HepG2 (cell line): ENCODE results near the gene PEAK1. TPM values are rescaled to one million over a fixed set of nuclear protein-coding genes. Genes with fewer than 3 reads are reported as not detected.

Source experiments
- ATAC-seq: fragments of 200-7000 bp; cut with Tn5 transposase; 3 replicates; pipeline ENCODE4 v1.9.1; 2020; ENCODE audit warnings: mild to moderate bottlenecking, moderate library complexity
- BruUV-seq: library from RNA; stranded (reverse); fragments of 400-500 nt; replicated peaks from 2 replicates; lab custom pipeline; 2021; lab: Mats Ljungman, UMichigan
- CTCF ChIA-PET: fragments of 300-600 bp; formaldehyde crosslinking; extraction: SDS; loops from one replicate; lab custom pipeline; 2021; ENCODE audit warnings: low total read pairs, inconsistent platforms, low intra/inter-chr PET ratio; lab: Yijun Ruan, JAX
- POLR2A ChIA-PET: fragments of 350-600 bp; sonication (Branson Sonifier 250); formaldehyde crosslinking; loops from one replicate; lab custom pipeline; 2020; ENCODE audit warnings: antibody characterized with exemption, inconsistent platforms; lab: Yijun Ruan, JAX
- DNase-seq: peaks from one replicate; pipeline ENCODE4 v3.0.0-alpha.2; 2015; ENCODE audit warnings: low spot score
- FAIRE-seq: peaks from 3 replicates; lab custom pipeline; 2011; peaks lifted over from hg19 to GRCh38; lab: Jason Lieb, UNC
- H2AFZ ChIP-seq: one replicate; pipeline ENCODE4 v1.6.1; 2011; ENCODE audit warnings: low read length, inconsistent platforms
- H3K27ac ChIP-seq: fragments of 300-600 bp; 3 replicates; pipeline ENCODE4 v1.8.0; 2011; ENCODE audit warnings: mixed run types, mild to moderate bottlenecking, mixed read lengths, low read length, inconsistent platforms; ENCODE audit not compliant: insufficient read depth; ENCODE audit errors: extremely low read length
- H3K27me3 ChIP-seq, 2 experiments: fragments of 200-600 bp in 1 of 2; 2 replicates in 1 of 2; 3 replicates in 1 of 2; pipeline versions ENCODE4 v1.6.0 to v1.8.0; 2011; ENCODE audit warnings: low read length in 2 of 2, mild to moderate bottlenecking in 2 of 2, moderate library complexity in 2 of 2, inconsistent platforms in 1 of 2; ENCODE audit not compliant: insufficient read depth in 2 of 2, control insufficient read depth in 1 of 2
- H3K36me3 ChIP-seq, 2 experiments: fragments of 200-600 bp in 1 of 2; replicated peaks in 1 of 2; 2 replicates in 1 of 2; 3 replicates in 1 of 2; pipeline versions ENCODE4 v1.5.1 to v1.8.0; 2011; ENCODE audit warnings: low read length in 2 of 2, inconsistent platforms in 1 of 2; ENCODE audit not compliant: insufficient read depth in 2 of 2, control insufficient read depth in 1 of 2
- H3K4me1 ChIP-seq: 2 replicates; pipeline ENCODE4 v1.5.1; 2012; ENCODE audit warnings: low read length, inconsistent platforms; ENCODE audit not compliant: insufficient read depth
- H3K4me2 ChIP-seq: 2 replicates; pipeline ENCODE4 v1.6.0; 2011; ENCODE audit warnings: low read depth, low read length, inconsistent platforms
- H3K4me3 ChIP-seq, 3 experiments: fragments of 200-600 bp in 1 of 3; sonication (generic), shearing (Covaris generic) in 1 of 3; replicated peaks in 1 of 3; 2 replicates each; pipeline ENCODE4 v1.5.1; 2011 to 2016; ENCODE audit warnings: low read length in 3 of 3, inconsistent platforms in 2 of 3, low read depth in 2 of 3, mild to moderate bottlenecking in 2 of 3, control low read depth in 1 of 3, mixed read lengths in 1 of 3; ENCODE audit not compliant: insufficient read depth in 1 of 3
- H3K79me2 ChIP-seq: one replicate; pipeline ENCODE4 v1.6.1; 2011; ENCODE audit warnings: low read length, inconsistent platforms; ENCODE audit not compliant: insufficient read depth
- H3K9ac ChIP-seq: 2 replicates; pipeline ENCODE4 v1.6.0; 2011; ENCODE audit warnings: mild to moderate bottlenecking, low read depth, low read length, inconsistent platforms; ENCODE audit not compliant: insufficient read depth
- H3K9me3 ChIP-seq: 2 replicates; pipeline ENCODE4 v1.5.1; 2012; ENCODE audit warnings: mild to moderate bottlenecking, low read length
- H4K20me1 ChIP-seq: 2 replicates; pipeline ENCODE4 v1.6.0; 2011; ENCODE audit warnings: inconsistent platforms, mild to moderate bottlenecking, low read length, moderate library complexity; ENCODE audit not compliant: insufficient read depth
- CEBPB ChIP-seq: IDR thresholded peaks from 2 replicates; pipeline ENCODE4 v1.6.1; 2011; ENCODE audit warnings: low read depth, low read length, improper control_type of control experiment, borderline replicate concordance
- CEBPG ChIP-seq: IDR thresholded peaks from 2 replicates; pipeline ENCODE4 v1.6.1; 2016
- IRF9 ChIP-seq: sonication (generic); formaldehyde crosslinking; IDR thresholded peaks from 2 replicates; pipeline ENCODE4 v1.8.0; 2022; ENCODE audit warnings: missing genetic modification reagents, mild to moderate bottlenecking, borderline replicate concordance
- PPARG ChIP-seq: conservative IDR thresholded peaks from 2 replicates; pipeline ENCODE4 v1.6.1; 2016; ENCODE audit warnings: missing biosample characterization, missing genetic modification reagents
- TFE3 ChIP-seq: IDR thresholded peaks from 2 replicates; pipeline ENCODE4 v1.6.1; 2016
- TMF1 ChIP-seq: sonication (generic); formaldehyde crosslinking; IDR thresholded peaks from 2 replicates; pipeline ENCODE4 v1.8.1; 2022; ENCODE audit warnings: low read depth, missing genetic modification reagents
- ZBTB38 ChIP-seq: sonication (generic); formaldehyde crosslinking; IDR thresholded peaks from 2 replicates; pipeline ENCODE4 v1.5.1; 2020; ENCODE audit warnings: mild to moderate bottlenecking, missing genetic modification reagents
- ZFX ChIP-seq: sonication (generic); formaldehyde crosslinking; IDR thresholded peaks from 2 replicates; pipeline ENCODE4 v1.4.0; 2020; ENCODE audit warnings: mild to moderate bottlenecking, low read depth, missing genetic modification reagents, moderate library complexity
- ZNF296 ChIP-seq: sonication (generic); formaldehyde crosslinking; conservative IDR thresholded peaks from 2 replicates; pipeline ENCODE4 v1.5.0; 2020; ENCODE audit warnings: mild to moderate bottlenecking, missing genetic modification reagents
- ZNF335 ChIP-seq: sonication (generic); formaldehyde crosslinking; IDR thresholded peaks from 2 replicates; pipeline ENCODE4 v1.4.0; 2020; ENCODE audit warnings: missing genetic modification reagents
- ZNF609 ChIP-seq: sonication (generic); formaldehyde crosslinking; IDR thresholded peaks from 2 replicates; pipeline ENCODE4 v1.4.0; 2020; ENCODE audit warnings: mild to moderate bottlenecking, missing genetic modification reagents, borderline replicate concordance
- ZNF841 ChIP-seq: sonication (generic); formaldehyde crosslinking; IDR thresholded peaks from 2 replicates; pipeline ENCODE4 v1.8.1; 2023; ENCODE audit warnings: missing genetic modification reagents, borderline replicate concordance
- WGBS: methylation state at CpG from one replicate; pipeline ENCODE4 v1.1.6; 2017; ENCODE audit warnings: low lambda C conversion rate; 5-methylcytosine and 5-hydroxymethylcytosine counted together
- in situ Hi-C: cut with HindIII; loops from 2 replicates; pipeline ENCODE4 v1.10.0; 2017; ENCODE audit warnings: low pct_unique_long_range_greater_than_20kb; ENCODE audit not compliant: extremely low pct_ligation_motif_present
- intact Hi-C: fragments of 100-400 bp; cut with micrococcal nuclease; formaldehyde crosslinking; loops from one replicate; pipeline ENCODE4 v1.10.0; 2022; ENCODE audit not compliant: unreplicated experiment
- polyA plus RNA-seq, 8 experiments: library from polyadenylated mRNA; depleted of rRNA in 3 of 8; stranded (reverse) in 7 of 8; unstranded in 1 of 8; fragments of >200 nt; fragmentation: Illumina TruSeq in 4 of 8; extraction: Trizol in 4 of 8; gene quantifications; 2 replicates each; pipeline versions ENCODE4 v1.2.1 to v1.2.3, GENCODE V29; 2011 to 2016; ENCODE audit warnings: low read depth in 4 of 8, missing spikeins in 1 of 8, mixed read lengths in 1 of 8; ENCODE audit not compliant: insufficient read depth in 1 of 8
- total RNA-seq, 5 experiments: library from RNA; depleted of rRNA; stranded (reverse); fragments of >200 nt; fragmentation: Illumina TruSeq; extraction: Trizol; gene quantifications; 2 replicates each; pipeline ENCODE4 v1.2.3, GENCODE V29; 2016; ENCODE audit warnings: low read depth in 1 of 5

PEAK1 gene
- total and polyA plus RNA-seq, 2 of the 13 experiments (the other 11 are each of a cell fraction or from before 2014, with no cell fraction given), result 6.0 to 6.6 TPM

GRCh38 chr15:77053709-77054108 is 366.2 kb downstream of the PEAK1 start:
- no peak for FAIRE-seq
- TF ChIP-seq IRF9 (CRISPR knock-in tag), result no peak
- TF ChIP-seq CEBPG (CRISPR knock-in tag), result peak; percentile 59
- TF ChIP-seq CEBPB, result peak; percentile 64
- ChIA-PET CTCF (no interaction called here), POLR2A (no interaction called here)
- intact Hi-C loops, result no loop called here
- Histone ChIP-seq H4K20me1 (peaks cover 17% of the 10 kb centered on the region), H3K4me2 (no peak overlapping the region), H3K36me3 (peaks cover 1 to 16% of the 10 kb centered on the region in 2 experiments), H3K4me1 (peaks cover 22% of the 10 kb centered on the region), H2AFZ (no peak overlapping the region), H3K9ac (no peak overlapping the region), H3K9me3 (no peaks in the 10 kb centered on the region), H3K79me2 (no peaks in the 10 kb centered on the region), H3K27me3 (no peaks in the 10 kb centered on the region), H3K4me3 (no peak overlapping the region), H3K27ac (no peak overlapping the region)
- 90% methylated on average over 2 of the region's 2 CpGs for WGBS
- in situ Hi-C loops, result no loop called here
- BruUV-seq, result no TSS peak
- no peak for ATAC-seq
- DNase-seq, result no peak

GRCh38 chr15:77052556-77052955 is 367.3 kb downstream of the PEAK1 start:
- intact Hi-C loops, result no loop called here
- H2AFZ ChIP-seq, result no peak overlapping the region
- no peaks in the 10 kb centered on the region for H3K27me3 ChIP-seq
- no peaks in the 10 kb centered on the region for H3K79me2 ChIP-seq
- H3K36me3 ChIP-seq, result peaks cover 1 to 17% of the 10 kb centered on the region in 2 experiments
- H3K9ac ChIP-seq, result no peak overlapping the region
- no peak for FAIRE-seq
- no peak overlapping the region for H3K4me2 ChIP-seq
- H3K4me1 ChIP-seq, result peaks cover 19% of the 10 kb centered on the region
- in situ Hi-C loops, result no loop called here
- H3K9me3 ChIP-seq, result no peaks in the 10 kb centered on the region
- peaks cover 10% of the 10 kb centered on the region for H4K20me1 ChIP-seq
- no TSS peak for BruUV-seq
- H3K27ac ChIP-seq, result no peak overlapping the region
- no peak for ATAC-seq
- no peak for DNase-seq
- no peak overlapping the region for H3K4me3 ChIP-seq
- 87% methylated on average over 2 of the region's 2 CpGs for WGBS
- POLR2A ChIA-PET, result no interaction called here
- CTCF ChIA-PET, result no interaction called here
- TF ChIP-seq ZFX (CRISPR knock-in tag) (no peak), ZNF335 (CRISPR knock-in tag) (no peak), TMF1 (no peak), ZNF609 (CRISPR knock-in tag) (no peak), ZBTB38 (CRISPR knock-in tag) (no peak), ZNF296 (CRISPR knock-in tag) (no peak), ZNF841 (CRISPR knock-in tag) (no peak), TFE3 (CRISPR knock-in tag) (no peak), PPARG (CRISPR knock-in tag) (no peak)
